ENCODE results near the gene RBL2. TPM values are rescaled to one million over a fixed set of nuclear protein-coding genes. Genes with fewer than 3 reads are reported as not detected.

RBL2 gene
- total and polyA plus RNA-seq, 2 donors (not counting 1 experiment from before 2014, with no cell fraction given): 70.7 to 171 TPM

DNA sequence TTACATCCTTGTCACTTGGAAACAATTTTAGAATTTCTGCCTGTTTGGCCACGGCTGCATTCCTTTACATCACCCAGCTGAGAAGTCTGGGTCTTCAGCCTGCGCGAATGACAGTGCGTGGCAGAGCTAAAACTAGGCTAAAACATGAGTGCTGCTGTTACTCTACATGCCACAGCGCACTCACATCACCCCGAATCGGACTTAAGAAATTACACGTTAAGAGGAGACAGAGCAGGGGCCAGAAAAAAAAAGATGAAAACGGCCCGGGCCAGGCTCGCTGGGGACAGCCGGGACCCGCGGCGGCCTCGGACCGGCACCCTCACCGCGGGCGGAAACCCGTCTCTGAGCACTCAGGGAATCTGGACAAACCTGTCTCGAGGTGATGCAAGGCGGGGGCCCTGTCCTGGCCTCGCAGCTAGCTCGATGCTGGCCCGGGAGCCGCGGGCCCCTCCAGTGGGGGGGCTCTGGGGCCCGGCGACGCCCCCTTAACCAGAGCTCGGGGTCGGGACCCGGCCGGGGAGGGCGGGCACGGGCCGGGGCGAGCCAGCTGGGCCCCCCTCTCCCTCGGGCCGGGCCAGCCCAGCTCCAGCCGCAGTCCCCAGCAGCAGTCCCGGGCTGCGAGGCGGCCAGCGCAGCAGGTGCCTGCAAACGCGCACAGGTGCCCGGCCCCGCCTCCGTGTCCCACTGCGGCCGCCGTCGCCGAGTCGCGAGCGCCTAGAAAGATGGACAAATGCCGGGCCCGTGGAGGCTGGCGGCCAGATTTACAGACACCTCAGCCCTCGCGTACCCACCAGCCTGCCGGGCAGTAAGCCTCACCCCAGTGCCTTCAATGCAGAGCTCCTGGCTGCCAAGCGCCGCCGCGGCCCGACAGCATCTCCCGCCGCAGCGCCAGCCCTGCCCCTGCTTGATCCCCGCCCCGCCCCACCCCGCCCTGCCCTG is 68.3 kb downstream of the RBL2 start, which contains the start of gene AKTIP:
Gene AKTIP, minus strand, starts transcription at position 879 of the 939 bp plus-strand sequence. CDS start 2,950 bp downstream, outside the sequence.
- DNase-seq (no peak), ATAC-seq (ENCODE audit: low read depth) (peak; percentile 22)
- no peak for TF ChIP-seq EZH2 (IDR thresholded peaks at IDR 0.05; ENCODE audit: borderline replicate concordance, insufficient read depth, low read depth, low read length, poor library complexity, severe bottlenecking)
- TF ChIP-seq, protein P1, sequence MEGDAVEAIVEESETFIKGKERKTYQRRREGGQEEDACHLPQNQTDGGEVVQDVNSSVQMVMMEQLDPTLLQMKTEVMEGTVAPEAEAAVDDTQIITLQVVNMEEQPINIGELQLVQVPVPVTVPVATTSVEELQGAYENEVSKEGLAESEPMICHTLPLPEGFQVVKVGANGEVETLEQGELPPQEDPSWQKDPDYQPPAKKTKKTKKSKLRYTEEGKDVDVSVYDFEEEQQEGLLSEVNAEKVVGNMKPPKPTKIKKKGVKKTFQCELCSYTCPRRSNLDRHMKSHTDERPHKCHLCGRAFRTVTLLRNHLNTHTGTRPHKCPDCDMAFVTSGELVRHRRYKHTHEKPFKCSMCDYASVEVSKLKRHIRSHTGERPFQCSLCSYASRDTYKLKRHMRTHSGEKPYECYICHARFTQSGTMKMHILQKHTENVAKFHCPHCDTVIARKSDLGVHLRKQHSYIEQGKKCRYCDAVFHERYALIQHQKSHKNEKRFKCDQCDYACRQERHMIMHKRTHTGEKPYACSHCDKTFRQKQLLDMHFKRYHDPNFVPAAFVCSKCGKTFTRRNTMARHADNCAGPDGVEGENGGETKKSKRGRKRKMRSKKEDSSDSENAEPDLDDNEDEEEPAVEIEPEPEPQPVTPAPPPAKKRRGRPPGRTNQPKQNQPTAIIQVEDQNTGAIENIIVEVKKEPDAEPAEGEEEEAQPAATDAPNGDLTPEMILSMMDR (IDR thresholded peaks at IDR 0.05): no peak
- H3K27ac ChIP-seq (ENCODE audit: low read length in 2 of 2): peak within 1 kb of the TSS; percentile 82 to 83
- Mint-ChIP-seq H3K4me1 (peaks cover 31% of the 10 kb centered on the region), H3K9me3 (ENCODE audit: insufficient read depth) (no peaks in the 10 kb centered on the region), H3K4me3 (peak within 1 kb of the TSS; percentile 95), H3K27me3 (no peaks in the 10 kb centered on the region), H3K27ac (peak within 1 kb of the TSS; percentile 90)
- peaks cover 18 to 21% of the 10 kb centered on the region in 2 donors for H3K4me1 ChIP-seq (ENCODE audit: control insufficient read depth in 2 of 2, insufficient read depth in 2 of 2, low read length in 2 of 2)
- peak within 1 kb of the TSS; percentile 96 for H2AFZ ChIP-seq (ENCODE audit: insufficient read depth, low read depth, low read length, poor library complexity, severe bottlenecking)
- peak within 1 kb of the TSS; percentile 96 for H3K4me2 ChIP-seq (replicated peaks; ENCODE audit: low read depth, low read length, poor library complexity, severe bottlenecking)
- H3K9me3 ChIP-seq (ENCODE audit: control extremely low read depth in 1 of 3, control insufficient read depth in 2 of 3, insufficient read depth in 1 of 3, low read length in 2 of 3): no peaks in the 10 kb centered on the region
- peak within 1 kb of the TSS; percentile 87 for H3K9ac ChIP-seq (ENCODE audit: low read length)
- no peaks in the 10 kb centered on the region for H4K20me1 ChIP-seq (ENCODE audit: control insufficient read depth, insufficient read depth, low read length, poor library complexity, severe bottlenecking)
- H3K79me2 ChIP-seq (ENCODE audit: control insufficient read depth, insufficient read depth, low read length): peaks cover 20% of the 10 kb centered on the region
- H3K36me3 ChIP-seq (replicated peaks in 1 of 2; ENCODE audit: control extremely low read depth in 1 of 2, control insufficient read depth in 1 of 2, extremely low read depth in 1 of 2, insufficient read depth in 2 of 2, low read length in 1 of 2): peaks cover 0 to 10% of the 10 kb centered on the region in 2 experiments
- intact Hi-C loops (cut with micrococcal nuclease): loop anchor here (1.0 to 5.0 kb wide), 4 partner anchors 16 to 440 kb away; partner anchors contain the start of gene RBL2
- 1% methylated on average over 74 of the region's 76 CpGs for WGBS (ENCODE audit: insufficient coverage)
- H3K4me3 ChIP-seq (ENCODE audit: control extremely low read depth in 1 of 5, extremely low read depth in 1 of 5, insufficient read depth in 1 of 5, low read depth in 2 of 5, low read length in 4 of 5): peak within 1 kb of the TSS; percentile 62 to 90 (median 86)
- POLR2A ChIA-PET: interaction anchor here (0.6 to 2.2 kb wide), 5 partner anchors 15 to 68 kb away, joined by 3 to 25 read pairs (median 4); partner anchors contain the start of gene RBL2
- CTCF ChIA-PET: interaction anchor here (1.1 to 2.2 kb wide), 4 partner anchors 13 to 1311 kb away, joined by 3 to 6 read pairs (median 4); partner anchors contain the start of gene CHD9
- no peaks in the 10 kb centered on the region for H3K27me3 ChIP-seq (replicated peaks in 1 of 4; ENCODE audit: control extremely low read depth in 1 of 4, control insufficient read depth in 3 of 4, insufficient read depth in 4 of 4, low read length in 3 of 4)

Measured in B cell (primary cell).